Esophagus squamous epithelium (tissue), 5 donors: Measurements from ENCODE around the gene DNAH9. TPM values are rescaled to one million over a fixed set of nuclear protein-coding genes. Genes with fewer than 3 reads are reported as not detected.

Source experiments
- DNase-seq: peaks from one replicate; lab custom pipeline; 2025; lab: John Stamatoyannopoulos, UW
- H3K27ac ChIP-seq, 4 donors: fragments of 200-600 bp; sonication (generic); one replicate each; pipeline ENCODE4 v1.5.1; 2016 to 2019; ENCODE audit warnings: mild to moderate bottlenecking in 1 of 4
- H3K27me3 ChIP-seq, 4 donors: fragments of 200-600 bp; sonication (generic); 1 replicate in 3 of 4; 2 replicates in 1 of 4; pipeline versions ENCODE4 v1.5.1 to v1.6.0; 2017 to 2021; ENCODE audit warnings: antibody characterized with exemption in 1 of 4
- H3K36me3 ChIP-seq, 3 donors: fragments of 200-600 bp; sonication (generic); one replicate each; pipeline ENCODE4 v1.5.1; 2016 to 2019
- H3K4me1 ChIP-seq, 3 donors: fragments of 200-600 bp; sonication (generic); one replicate each; pipeline ENCODE4 v1.5.1; 2017 to 2019
- H3K4me3 ChIP-seq, 4 donors: fragments of 200-600 bp; sonication (generic); 1 replicate in 3 of 4; 2 replicates in 1 of 4; pipeline ENCODE4 v1.5.1; 2016 to 2019; ENCODE audit warnings: mild to moderate bottlenecking in 2 of 4, moderate library complexity in 1 of 4
- H3K9me3 ChIP-seq, 3 donors: fragments of 200-600 bp; sonication (generic); one replicate each; pipeline ENCODE4 v1.5.1; 2016 to 2019
- POLR2A ChIP-seq, 4 donors: fragments of 450-650 bp; IDR thresholded peaks; one replicate each; pipeline ENCODE4 v1.6.1; 2017; ENCODE audit warnings: antibody characterized with exemption in 4 of 4, mild to moderate bottlenecking in 4 of 4, moderate library complexity in 3 of 4
- WGBS, 2 donors: methylation state at CpG; one replicate each; pipeline ENCODE4 v1.1.5; 2018; 5-methylcytosine and 5-hydroxymethylcytosine counted together
- intact Hi-C: fragments of 100-400 bp; cut with DNase I; formaldehyde crosslinking; loops from one replicate; pipeline ENCODE4 v1.15.0; 2022
- total RNA-seq, 4 donors: library from RNA; depleted of rRNA; stranded (reverse); fragments of >200 nt; gene quantifications; one replicate each; pipeline ENCODE4 v1.1.0, GENCODE V29; 2016
- TF ChIP-seq, protein P1 (sequence below), 6 experiments: fragments of 450-650 bp in 4 of 6; fragments of 200-600 bp in 2 of 6; sonication (generic) in 2 of 6; IDR thresholded peaks; one replicate each; pipeline ENCODE4 v1.5.1; 2016 to 2019; ENCODE audit warnings: antibody characterized with exemption in 6 of 6, mild to moderate bottlenecking in 4 of 6, moderate library complexity in 4 of 6
- donor health status: DM: yes; HTN: yes; CAD: no.

DNAH9 gene
- total RNA-seq, 4 donors from 2014 or later: 0.18 to 0.61 (median 0.29) TPM

DNA sequence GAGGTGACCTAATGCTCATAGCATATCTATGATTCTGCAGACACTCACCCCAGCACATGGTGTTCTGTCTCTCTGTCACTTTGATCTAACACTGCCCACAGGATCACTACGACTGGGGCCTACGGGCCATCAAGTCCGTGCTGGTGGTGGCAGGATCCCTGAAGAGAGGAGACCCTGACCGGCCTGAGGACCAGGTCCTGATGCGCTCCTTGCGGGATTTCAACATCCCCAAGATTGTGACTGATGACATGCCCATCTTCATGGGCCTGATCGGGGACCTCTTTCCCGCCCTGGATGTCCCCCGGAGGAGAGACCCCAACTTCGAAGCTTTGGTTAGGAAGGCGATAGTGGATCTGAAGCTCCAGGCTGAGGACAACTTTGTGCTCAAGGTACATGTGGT, 146.4 kb downstream of the DNAH9 start:
- DNase-seq: no peak
- Histone ChIP-seq H3K9me3 (no peaks in the 10 kb centered on the region), H3K36me3 (no peaks in the 10 kb centered on the region), H3K27ac (no peak overlapping the region), H3K4me3 (no peak overlapping the region), H3K27me3 (no peaks in the 10 kb centered on the region), H3K4me1 (no peaks in the 10 kb centered on the region)
- TF ChIP-seq, protein P1, sequence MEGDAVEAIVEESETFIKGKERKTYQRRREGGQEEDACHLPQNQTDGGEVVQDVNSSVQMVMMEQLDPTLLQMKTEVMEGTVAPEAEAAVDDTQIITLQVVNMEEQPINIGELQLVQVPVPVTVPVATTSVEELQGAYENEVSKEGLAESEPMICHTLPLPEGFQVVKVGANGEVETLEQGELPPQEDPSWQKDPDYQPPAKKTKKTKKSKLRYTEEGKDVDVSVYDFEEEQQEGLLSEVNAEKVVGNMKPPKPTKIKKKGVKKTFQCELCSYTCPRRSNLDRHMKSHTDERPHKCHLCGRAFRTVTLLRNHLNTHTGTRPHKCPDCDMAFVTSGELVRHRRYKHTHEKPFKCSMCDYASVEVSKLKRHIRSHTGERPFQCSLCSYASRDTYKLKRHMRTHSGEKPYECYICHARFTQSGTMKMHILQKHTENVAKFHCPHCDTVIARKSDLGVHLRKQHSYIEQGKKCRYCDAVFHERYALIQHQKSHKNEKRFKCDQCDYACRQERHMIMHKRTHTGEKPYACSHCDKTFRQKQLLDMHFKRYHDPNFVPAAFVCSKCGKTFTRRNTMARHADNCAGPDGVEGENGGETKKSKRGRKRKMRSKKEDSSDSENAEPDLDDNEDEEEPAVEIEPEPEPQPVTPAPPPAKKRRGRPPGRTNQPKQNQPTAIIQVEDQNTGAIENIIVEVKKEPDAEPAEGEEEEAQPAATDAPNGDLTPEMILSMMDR (IDR thresholded peaks at IDR 0.05): no peak
- 89 to 92% methylated on average over 5 to 7 of the region's 11 CpGs for WGBS, 2 donors
- intact Hi-C loops: no loop called here

GRCh38 chr17:11747441-11747840, 149.2 kb downstream of the DNAH9 start:
- H3K9me3 ChIP-seq: no peaks in the 10 kb centered on the region
- no peak overlapping the region for H3K27ac ChIP-seq
- 79 to 90% methylated on average over 3 to 4 of the region's 7 CpGs for WGBS, 2 donors
- no peak for DNase-seq
- H3K36me3 ChIP-seq: no peaks in the 10 kb centered on the region
- H3K4me1 ChIP-seq: no peaks in the 10 kb centered on the region
- intact Hi-C loops: no loop called here
- H3K27me3 ChIP-seq: no peaks in the 10 kb centered on the region
- TF ChIP-seq, protein P1 (IDR thresholded peaks at IDR 0.05): no peak
- no peak for TF ChIP-seq POLR2A (IDR thresholded peaks at IDR 0.05)
- H3K4me3 ChIP-seq: no peak overlapping the region

- Histone ChIP-seq H3K9me3 (peaks cover 0 to 5% (median 0%) of the 10 kb centered on the region in 3 donors), H3K4me1 (no peaks in the 10 kb centered on the region), H3K27me3 (no peaks in the 10 kb centered on the region), H3K36me3 (no peaks in the 10 kb centered on the region), H3K27ac (no peak overlapping the region), H3K4me3 (no peak overlapping the region)
- intact Hi-C loops: no loop called here
- TF ChIP-seq, protein P1 (IDR thresholded peaks at IDR 0.05): no peak
- no peak for TF ChIP-seq POLR2A (IDR thresholded peaks at IDR 0.05)
- no peak for DNase-seq
- WGBS, 2 donors: 62 to 69% methylated on average over 3 to 5 of the region's 5 CpGs
Observed at GRCh38 chr17:11757815-11758214, 159.5 kb downstream of the DNAH9 start.

DNA sequence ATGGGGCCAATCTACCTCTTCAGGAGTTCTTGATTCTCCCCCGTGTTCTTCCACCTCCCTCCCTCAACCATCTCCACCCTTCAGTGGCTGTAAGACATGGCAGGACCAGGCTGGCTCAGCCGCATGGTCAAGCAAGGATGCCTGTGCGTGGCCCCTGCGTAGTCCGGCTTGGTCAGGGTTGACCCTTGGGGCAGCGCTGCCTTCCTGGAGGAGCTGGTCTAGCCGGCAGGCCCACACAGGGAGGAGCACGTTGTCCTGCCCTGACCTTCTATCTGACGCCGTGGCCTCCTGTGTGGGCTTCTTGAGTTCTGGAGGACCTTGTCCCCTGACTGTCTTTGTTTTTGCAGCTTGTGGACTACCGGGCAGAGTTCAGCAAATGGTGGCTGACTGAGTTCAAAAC, 169.8 kb downstream of the DNAH9 start:
- intact Hi-C loops: no loop called here
- no peaks in the 10 kb centered on the region for H3K27me3 ChIP-seq
- no peaks in the 10 kb centered on the region for H3K4me1 ChIP-seq
- no peaks in the 10 kb centered on the region for H3K36me3 ChIP-seq
- H3K4me3 ChIP-seq: no peak overlapping the region
- H3K9me3 ChIP-seq: no peaks in the 10 kb centered on the region
- no peak overlapping the region for H3K27ac ChIP-seq
- 88 to 92% methylated on average over 4 to 10 of the region's 11 CpGs for WGBS, 2 donors
- no peak for TF ChIP-seq POLR2A (IDR thresholded peaks at IDR 0.05)
- TF ChIP-seq, protein P1 (IDR thresholded peaks at IDR 0.05): no peak
- DNase-seq: no peak

GRCh38 chr17:11768981-11769380, 170.7 kb downstream of the DNAH9 start:
- Histone ChIP-seq H3K4me3 (no peak overlapping the region), H3K4me1 (no peaks in the 10 kb centered on the region), H3K27ac (no peak overlapping the region), H3K27me3 (no peaks in the 10 kb centered on the region), H3K9me3 (no peaks in the 10 kb centered on the region), H3K36me3 (no peaks in the 10 kb centered on the region)
- intact Hi-C loops: no loop called here
- 81 to 90% methylated on average over 6 to 18 of the region's 19 CpGs for WGBS, 2 donors
- TF ChIP-seq POLR2A (IDR thresholded peaks at IDR 0.05): no peak
- TF ChIP-seq, protein P1 (IDR thresholded peaks at IDR 0.05): no peak
- DNase-seq: no peak
